NT2/D1 (cell line): ENCODE measurements around the gene XAGE2.

Experiments used
- DNase-seq: peaks from one replicate; pipeline ENCODE4 v3.0.0-alpha.2; 2011; ENCODE audit warnings: low read depth, low spot score
- H3K27me3 ChIP-seq: 2 replicates; pipeline ENCODE4 v1.6.0; 2011; ENCODE audit warnings: mild to moderate bottlenecking; ENCODE audit not compliant: insufficient read length, insufficient read depth
- H3K36me3 ChIP-seq: 2 replicates; pipeline ENCODE4 v1.6.1; 2011; ENCODE audit warnings: mild to moderate bottlenecking, low read length, mixed read lengths; ENCODE audit not compliant: insufficient read depth, insufficient read length
- H3K4me1 ChIP-seq: 2 replicates; pipeline ENCODE4 v1.5.1; 2011; ENCODE audit not compliant: insufficient read depth, insufficient read length
- H3K4me3 ChIP-seq: 2 replicates; pipeline ENCODE4 v1.5.1; 2011; ENCODE audit warnings: low read depth; ENCODE audit not compliant: insufficient read length
- H3K9ac ChIP-seq: 2 replicates; pipeline ENCODE4 v1.6.0; 2011; ENCODE audit warnings: low read depth; ENCODE audit not compliant: insufficient read length
- H3K9me3 ChIP-seq: 2 replicates; pipeline ENCODE4 v1.5.1; 2011; ENCODE audit warnings: mild to moderate bottlenecking, low read length; ENCODE audit not compliant: insufficient read depth
- SUZ12 ChIP-seq: IDR thresholded peaks from 2 replicates; pipeline ENCODE4 v1.6.1; 2011; ENCODE audit not compliant: insufficient read length, insufficient read depth; ENCODE audit errors: extremely low read depth
- YY1 ChIP-seq: IDR thresholded peaks from 2 replicates; pipeline ENCODE4 v1.6.1; 2011; ENCODE audit not compliant: insufficient read length, insufficient read depth
- ZNF274 ChIP-seq: IDR thresholded peaks from 2 replicates; pipeline ENCODE4 v1.6.1; 2011; ENCODE audit warnings: mild to moderate bottlenecking, low read depth, low read length

The XAGE2 gene

GRCh38 chrX:52410439-52411394 lies 41.9 kb downstream of the XAGE2 start:
- Histone ChIP-seq H3K36me3 (no peaks in the 10 kb centered on the region), H3K4me1 (no peaks in the 10 kb centered on the region), H3K4me3 (no peak overlapping the region), H3K9me3 (no peaks in the 10 kb centered on the region), H3K27me3 (no peaks in the 10 kb centered on the region), H3K9ac (no peak overlapping the region)
- DNase-seq: no peak
- TF ChIP-seq SUZ12 (no peak), YY1 (no peak)

- no peak overlapping the region for H3K9ac ChIP-seq
- TF ChIP-seq YY1: no peak
- TF ChIP-seq ZNF274: no peak
- no peak for TF ChIP-seq SUZ12
- no peaks in the 10 kb centered on the region for H3K27me3 ChIP-seq
- H3K4me1 ChIP-seq: no peaks in the 10 kb centered on the region
- DNase-seq: no peak
- H3K9me3 ChIP-seq: no peaks in the 10 kb centered on the region
- H3K4me3 ChIP-seq: no peak overlapping the region
- H3K36me3 ChIP-seq: no peaks in the 10 kb centered on the region
These were observed 46.5 kb downstream of the XAGE2 start for GRCh38 chrX:52415304-52415703.

GRCh38 chrX:52416816-52417215 lies 48.0 kb downstream of the XAGE2 start:
- no peak for TF ChIP-seq ZNF274
- TF ChIP-seq YY1: no peak
- no peak for TF ChIP-seq SUZ12
- H3K27me3 ChIP-seq: no peaks in the 10 kb centered on the region
- no peak overlapping the region for H3K4me3 ChIP-seq
- no peak overlapping the region for H3K9ac ChIP-seq
- no peaks in the 10 kb centered on the region for H3K36me3 ChIP-seq
- no peaks in the 10 kb centered on the region for H3K4me1 ChIP-seq
- no peak for DNase-seq
- no peaks in the 10 kb centered on the region for H3K9me3 ChIP-seq

GRCh38 chrX:52420824-52421443 lies 52.1 kb downstream of the XAGE2 start:
- no peak for DNase-seq
- Histone ChIP-seq H3K36me3 (no peaks in the 10 kb centered on the region), H3K9ac (no peak overlapping the region), H3K4me1 (no peaks in the 10 kb centered on the region), H3K9me3 (no peaks in the 10 kb centered on the region), H3K27me3 (no peaks in the 10 kb centered on the region), H3K4me3 (no peak overlapping the region)
- TF ChIP-seq SUZ12 (no peak), YY1 (no peak), ZNF274 (no peak)

GRCh38 chrX:52422884-52423283 lies 54.1 kb downstream of the XAGE2 start:
- Histone ChIP-seq H3K4me1 (no peaks in the 10 kb centered on the region), H3K4me3 (no peak overlapping the region), H3K36me3 (no peaks in the 10 kb centered on the region), H3K9ac (no peak overlapping the region), H3K27me3 (no peaks in the 10 kb centered on the region), H3K9me3 (no peaks in the 10 kb centered on the region)
- TF ChIP-seq SUZ12: no peak
- no peak for TF ChIP-seq ZNF274
- no peak for TF ChIP-seq YY1
- DNase-seq: no peak

GRCh38 chrX:52424656-52425055 lies 55.8 kb downstream of the XAGE2 start:
- no peak overlapping the region for H3K9ac ChIP-seq
- TF ChIP-seq YY1 (no peak), SUZ12 (no peak), ZNF274 (no peak)
- no peak overlapping the region for H3K4me3 ChIP-seq
- H3K27me3 ChIP-seq: no peaks in the 10 kb centered on the region
- no peaks in the 10 kb centered on the region for H3K4me1 ChIP-seq
- H3K36me3 ChIP-seq: no peaks in the 10 kb centered on the region
- DNase-seq: no peak
- no peaks in the 10 kb centered on the region for H3K9me3 ChIP-seq
